HepG2 (cell line): Measurements from ENCODE around the gene RPS6KL1. TPM values are rescaled to one million over a fixed set of nuclear protein-coding genes. Genes with fewer than 3 reads are reported as not detected.

Experiments
- GTF2F1 ChIP-seq: fragments of 150-350 bp; IDR thresholded peaks from 2 replicates; pipeline ENCODE4 v1.6.1; 2014; ENCODE audit warnings: low read length
- ZNF652 ChIP-seq: IDR thresholded peaks from 2 replicates; pipeline ENCODE4 v1.6.1; 2016; ENCODE audit warnings: low read depth, borderline replicate concordance
- ZNF891 ChIP-seq: sonication (generic); formaldehyde crosslinking; IDR thresholded peaks from 2 replicates; pipeline ENCODE4 v1.5.0; 2020; ENCODE audit warnings: mild to moderate bottlenecking, missing genetic modification reagents
- polyA plus RNA-seq, 8 experiments: library from polyadenylated mRNA; depleted of rRNA in 3 of 8; stranded (reverse) in 7 of 8; unstranded in 1 of 8; fragments of >200 nt; fragmentation: Illumina TruSeq in 4 of 8; extraction: Trizol in 4 of 8; gene quantifications; 2 replicates each; pipeline versions ENCODE4 v1.2.1 to v1.2.3, GENCODE V29; 2011 to 2016; ENCODE audit warnings: low read depth in 4 of 8, missing spikeins in 1 of 8, mixed read lengths in 1 of 8; ENCODE audit not compliant: insufficient read depth in 1 of 8
- total RNA-seq, 5 experiments: library from RNA; depleted of rRNA; stranded (reverse); fragments of >200 nt; fragmentation: Illumina TruSeq; extraction: Trizol; gene quantifications; 2 replicates each; pipeline ENCODE4 v1.2.3, GENCODE V29; 2016; ENCODE audit warnings: low read depth in 1 of 5
- TF ChIP-seq, protein P1 (sequence below), 2 experiments: sonication (generic) in 1 of 2; formaldehyde crosslinking in 1 of 2; IDR thresholded peaks; 2 replicates each; pipeline versions ENCODE4 v1.4.0 to v1.6.1; 2016 to 2020; ENCODE audit warnings: borderline replicate concordance in 1 of 2, low read depth in 1 of 2, mild to moderate bottlenecking in 1 of 2, missing genetic modification reagents in 1 of 2
- TF ChIP-seq, protein P2 (sequence below), 2 experiments: fragments of 450-650 bp in 1 of 2; sonication (generic) in 1 of 2; formaldehyde crosslinking in 1 of 2; IDR thresholded peaks; 2 replicates each; pipeline versions ENCODE4 v1.6.1 to v1.8.0; 2016 to 2022; ENCODE audit warnings: antibody characterized with exemption in 1 of 2, mild to moderate bottlenecking in 1 of 2, missing genetic modification reagents in 1 of 2
- TF ChIP-seq, protein P3 (sequence below): sonication (generic); formaldehyde crosslinking; IDR thresholded peaks from 2 replicates; pipeline ENCODE4 v1.9.0; 2021; ENCODE audit warnings: missing genetic modification reagents, borderline replicate concordance
- TF ChIP-seq, protein P4 (sequence below): sonication (generic); formaldehyde crosslinking; IDR thresholded peaks from 2 replicates; pipeline ENCODE4 v1.8.0; 2022; ENCODE audit warnings: mild to moderate bottlenecking, missing genetic modification reagents
- TF ChIP-seq, protein P5 (sequence below): sonication (generic); formaldehyde crosslinking; IDR thresholded peaks from 2 replicates; pipeline ENCODE4 v1.5.1; 2020; ENCODE audit warnings: mild to moderate bottlenecking, missing genetic modification reagents, borderline replicate concordance

Gene RPS6KL1
- total and polyA plus RNA-seq, 2 of the 13 experiments (the other 11 are each of a cell fraction or from before 2014, with no cell fraction given): 6.5 to 11.5 TPM

DNA sequence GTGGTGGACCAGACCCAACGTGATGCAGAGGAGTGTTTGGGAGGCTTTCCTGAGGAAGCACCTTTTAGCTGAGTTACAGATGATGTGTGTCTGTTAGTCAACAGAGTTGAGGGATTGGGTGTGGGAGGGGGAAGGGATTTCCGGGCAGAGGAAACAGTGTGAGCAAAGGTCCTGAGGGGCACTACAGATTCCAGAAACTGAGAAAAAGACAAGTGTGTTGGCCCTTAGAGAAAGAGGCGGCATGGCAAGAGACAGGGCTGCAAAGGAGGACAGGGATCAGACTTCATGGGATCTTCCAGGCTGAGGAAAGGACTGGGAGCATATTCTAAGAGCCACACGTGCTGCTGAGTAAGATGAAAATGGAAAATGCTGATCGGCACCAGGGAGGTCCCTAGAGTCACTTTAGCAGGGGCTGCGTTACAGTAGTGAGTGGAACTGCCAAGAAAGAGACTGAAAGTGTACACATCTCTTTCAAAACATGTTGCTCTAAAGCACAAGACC is 9.4 kb upstream of the RPS6KL1 start (continued):
- TF ChIP-seq, protein P1, sequence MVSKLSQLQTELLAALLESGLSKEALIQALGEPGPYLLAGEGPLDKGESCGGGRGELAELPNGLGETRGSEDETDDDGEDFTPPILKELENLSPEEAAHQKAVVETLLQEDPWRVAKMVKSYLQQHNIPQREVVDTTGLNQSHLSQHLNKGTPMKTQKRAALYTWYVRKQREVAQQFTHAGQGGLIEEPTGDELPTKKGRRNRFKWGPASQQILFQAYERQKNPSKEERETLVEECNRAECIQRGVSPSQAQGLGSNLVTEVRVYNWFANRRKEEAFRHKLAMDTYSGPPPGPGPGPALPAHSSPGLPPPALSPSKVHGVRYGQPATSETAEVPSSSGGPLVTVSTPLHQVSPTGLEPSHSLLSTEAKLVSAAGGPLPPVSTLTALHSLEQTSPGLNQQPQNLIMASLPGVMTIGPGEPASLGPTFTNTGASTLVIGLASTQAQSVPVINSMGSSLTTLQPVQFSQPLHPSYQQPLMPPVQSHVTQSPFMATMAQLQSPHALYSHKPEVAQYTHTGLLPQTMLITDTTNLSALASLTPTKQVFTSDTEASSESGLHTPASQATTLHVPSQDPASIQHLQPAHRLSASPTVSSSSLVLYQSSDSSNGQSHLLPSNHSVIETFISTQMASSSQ (IDR thresholded peaks at IDR 0.05; ENCODE audit: low read depth): no peak
- TF ChIP-seq, protein P1 (CRISPR knock-in tag; IDR thresholded peaks at IDR 0.05; ENCODE audit: borderline replicate concordance): no peak
- TF ChIP-seq, protein P2, sequence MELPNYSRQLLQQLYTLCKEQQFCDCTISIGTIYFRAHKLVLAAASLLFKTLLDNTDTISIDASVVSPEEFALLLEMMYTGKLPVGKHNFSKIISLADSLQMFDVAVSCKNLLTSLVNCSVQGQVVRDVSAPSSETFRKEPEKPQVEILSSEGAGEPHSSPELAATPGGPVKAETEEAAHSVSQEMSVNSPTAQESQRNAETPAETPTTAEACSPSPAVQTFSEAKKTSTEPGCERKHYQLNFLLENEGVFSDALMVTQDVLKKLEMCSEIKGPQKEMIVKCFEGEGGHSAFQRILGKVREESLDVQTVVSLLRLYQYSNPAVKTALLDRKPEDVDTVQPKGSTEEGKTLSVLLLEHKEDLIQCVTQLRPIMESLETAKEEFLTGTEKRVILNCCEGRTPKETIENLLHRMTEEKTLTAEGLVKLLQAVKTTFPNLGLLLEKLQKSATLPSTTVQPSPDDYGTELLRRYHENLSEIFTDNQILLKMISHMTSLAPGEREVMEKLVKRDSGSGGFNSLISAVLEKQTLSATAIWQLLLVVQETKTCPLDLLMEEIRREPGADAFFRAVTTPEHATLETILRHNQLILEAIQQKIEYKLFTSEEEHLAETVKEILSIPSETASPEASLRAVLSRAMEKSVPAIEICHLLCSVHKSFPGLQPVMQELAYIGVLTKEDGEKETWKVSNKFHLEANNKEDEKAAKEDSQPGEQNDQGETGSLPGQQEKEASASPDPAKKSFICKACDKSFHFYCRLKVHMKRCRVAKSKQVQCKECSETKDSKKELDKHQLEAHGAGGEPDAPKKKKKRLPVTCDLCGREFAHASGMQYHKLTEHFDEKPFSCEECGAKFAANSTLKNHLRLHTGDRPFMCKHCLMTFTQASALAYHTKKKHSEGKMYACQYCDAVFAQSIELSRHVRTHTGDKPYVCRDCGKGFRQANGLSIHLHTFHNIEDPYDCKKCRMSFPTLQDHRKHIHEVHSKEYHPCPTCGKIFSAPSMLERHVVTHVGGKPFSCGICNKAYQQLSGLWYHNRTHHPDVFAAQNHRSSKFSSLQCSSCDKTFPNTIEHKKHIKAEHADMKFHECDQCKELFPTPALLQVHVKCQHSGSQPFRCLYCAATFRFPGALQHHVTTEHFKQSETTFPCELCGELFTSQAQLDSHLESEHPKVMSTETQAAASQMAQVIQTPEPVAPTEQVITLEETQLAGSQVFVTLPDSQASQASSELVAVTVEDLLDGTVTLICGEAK (IDR thresholded peaks at IDR 0.05): no peak
- TF ChIP-seq, protein P2 (CRISPR knock-in tag; IDR thresholded peaks at IDR 0.05): no peak
- TF ChIP-seq GTF2F1 (no peak), ZNF652 (no peak), ZNF891 (CRISPR knock-in tag) (no peak)
- TF ChIP-seq, protein P3, sequence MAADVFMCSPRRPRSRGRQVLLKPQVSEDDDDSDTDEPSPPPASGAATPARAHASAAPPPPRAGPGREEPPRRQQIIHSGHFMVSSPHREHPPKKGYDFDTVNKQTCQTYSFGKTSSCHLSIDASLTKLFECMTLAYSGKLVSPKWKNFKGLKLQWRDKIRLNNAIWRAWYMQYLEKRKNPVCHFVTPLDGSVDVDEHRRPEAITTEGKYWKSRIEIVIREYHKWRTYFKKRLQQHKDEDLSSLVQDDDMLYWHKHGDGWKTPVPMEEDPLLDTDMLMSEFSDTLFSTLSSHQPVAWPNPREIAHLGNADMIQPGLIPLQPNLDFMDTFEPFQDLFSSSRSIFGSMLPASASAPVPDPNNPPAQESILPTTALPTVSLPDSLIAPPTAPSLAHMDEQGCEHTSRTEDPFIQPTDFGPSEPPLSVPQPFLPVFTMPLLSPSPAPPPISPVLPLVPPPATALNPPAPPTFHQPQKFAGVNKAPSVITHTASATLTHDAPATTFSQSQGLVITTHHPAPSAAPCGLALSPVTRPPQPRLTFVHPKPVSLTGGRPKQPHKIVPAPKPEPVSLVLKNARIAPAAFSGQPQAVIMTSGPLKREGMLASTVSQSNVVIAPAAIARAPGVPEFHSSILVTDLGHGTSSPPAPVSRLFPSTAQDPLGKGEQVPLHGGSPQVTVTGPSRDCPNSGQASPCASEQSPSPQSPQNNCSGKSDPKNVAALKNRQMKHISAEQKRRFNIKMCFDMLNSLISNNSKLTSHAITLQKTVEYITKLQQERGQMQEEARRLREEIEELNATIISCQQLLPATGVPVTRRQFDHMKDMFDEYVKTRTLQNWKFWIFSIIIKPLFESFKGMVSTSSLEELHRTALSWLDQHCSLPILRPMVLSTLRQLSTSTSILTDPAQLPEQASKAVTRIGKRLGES: no peak
- TF ChIP-seq, protein P4, sequence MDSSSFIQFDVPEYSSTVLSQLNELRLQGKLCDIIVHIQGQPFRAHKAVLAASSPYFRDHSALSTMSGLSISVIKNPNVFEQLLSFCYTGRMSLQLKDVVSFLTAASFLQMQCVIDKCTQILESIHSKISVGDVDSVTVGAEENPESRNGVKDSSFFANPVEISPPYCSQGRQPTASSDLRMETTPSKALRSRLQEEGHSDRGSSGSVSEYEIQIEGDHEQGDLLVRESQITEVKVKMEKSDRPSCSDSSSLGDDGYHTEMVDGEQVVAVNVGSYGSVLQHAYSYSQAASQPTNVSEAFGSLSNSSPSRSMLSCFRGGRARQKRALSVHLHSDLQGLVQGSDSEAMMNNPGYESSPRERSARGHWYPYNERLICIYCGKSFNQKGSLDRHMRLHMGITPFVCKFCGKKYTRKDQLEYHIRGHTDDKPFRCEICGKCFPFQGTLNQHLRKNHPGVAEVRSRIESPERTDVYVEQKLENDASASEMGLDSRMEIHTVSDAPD (CRISPR knock-in tag): no peak
- TF ChIP-seq, protein P5, sequence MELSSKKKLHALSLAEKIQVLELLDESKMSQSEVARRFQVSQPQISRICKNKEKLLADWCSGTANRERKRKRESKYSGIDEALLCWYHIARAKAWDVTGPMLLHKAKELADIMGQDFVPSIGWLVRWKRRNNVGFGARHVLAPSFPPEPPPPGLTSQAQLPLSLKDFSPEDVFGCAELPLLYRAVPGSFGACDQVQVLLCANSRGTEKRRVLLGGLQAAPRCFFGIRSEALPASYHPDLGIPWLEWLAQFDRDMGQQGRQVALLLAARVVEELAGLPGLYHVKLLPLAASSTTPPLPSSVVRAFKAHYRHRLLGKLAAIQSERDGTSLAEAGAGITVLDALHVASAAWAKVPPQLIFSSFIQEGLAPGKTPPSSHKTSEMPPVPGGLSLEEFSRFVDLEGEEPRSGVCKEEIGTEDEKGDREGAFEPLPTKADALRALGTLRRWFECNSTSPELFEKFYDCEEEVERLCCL (CRISPR knock-in tag): no peak
